ENCODE measurements around the gene EDDM13.
"Not testable (repeated sequence)": the region's sequence is repeated elsewhere in the genome, so short reads cannot be mapped to it uniquely, and the experiment has no call there.

GRCh38 chr19:56261932-56262331 is 10.6 kb upstream of the EDDM13 start:
- TF ChIP-seq POLR2AphosphoS5, POLR2A (IDR thresholded peaks at IDR 0.05; ENCODE audit: low read depth, low read length): not testable (repeated sequence)

Data from GM12892 (cell line).